Stimulated activated CD4-positive, alpha-beta T cell treated with anti-CD3 and anti-CD28 coated beads, Interleukin-1b, Interleukin-23, amount 100 ng/mL, for 1 hour (primary cell): ENCODE results near the gene AACS.

Experiments
- DNase-seq, 2 donors: peaks; one replicate each; pipeline ENCODE4 v3.0.0-alpha.2; 2020; ENCODE audit warnings: low read depth in 2 of 2

The AACS gene

DNA sequence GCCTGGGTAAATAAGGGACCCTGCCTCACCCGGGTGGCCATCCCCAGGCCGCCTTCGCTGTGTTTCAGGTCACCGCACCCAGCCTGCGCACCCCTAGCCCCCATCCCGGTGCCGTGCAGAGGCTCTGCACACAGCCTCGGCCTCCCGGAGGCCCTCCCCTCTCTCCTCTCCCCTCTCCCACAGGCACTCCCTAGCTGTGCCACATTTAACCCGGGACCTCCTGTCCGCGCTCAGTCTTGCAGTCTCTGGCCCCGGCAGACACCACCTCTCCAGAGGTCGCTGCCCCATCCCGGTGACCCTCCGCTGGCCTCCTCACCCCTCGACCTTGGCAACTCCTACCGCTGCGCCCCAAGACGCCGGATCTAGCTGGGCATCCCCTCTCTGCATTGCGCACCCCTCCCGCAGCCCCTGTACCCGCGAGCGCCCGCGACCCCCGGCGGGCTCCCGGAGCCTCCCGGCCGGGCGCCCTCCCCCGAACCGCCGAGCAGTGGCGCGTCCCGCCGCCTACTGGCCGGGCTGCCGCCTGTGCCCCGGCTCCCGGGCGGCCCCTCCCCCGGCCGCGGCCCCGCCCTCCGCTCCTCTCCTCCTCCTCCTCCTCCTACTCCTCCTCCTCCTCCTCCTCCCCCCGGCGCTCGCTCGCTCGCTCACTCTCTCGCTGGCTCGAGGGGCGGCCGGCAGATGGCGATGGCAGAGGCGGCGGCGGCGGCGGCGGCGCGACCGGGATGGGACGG, 120.7 kb downstream of the AACS start, which contains the start of gene TMEM132B:
Gene TMEM132B, plus strand, starts transcription at position 647 of the 731 bp plus-strand sequence.
- DNase-seq: peak in 1 of 2 donors; percentile 9

DNA sequence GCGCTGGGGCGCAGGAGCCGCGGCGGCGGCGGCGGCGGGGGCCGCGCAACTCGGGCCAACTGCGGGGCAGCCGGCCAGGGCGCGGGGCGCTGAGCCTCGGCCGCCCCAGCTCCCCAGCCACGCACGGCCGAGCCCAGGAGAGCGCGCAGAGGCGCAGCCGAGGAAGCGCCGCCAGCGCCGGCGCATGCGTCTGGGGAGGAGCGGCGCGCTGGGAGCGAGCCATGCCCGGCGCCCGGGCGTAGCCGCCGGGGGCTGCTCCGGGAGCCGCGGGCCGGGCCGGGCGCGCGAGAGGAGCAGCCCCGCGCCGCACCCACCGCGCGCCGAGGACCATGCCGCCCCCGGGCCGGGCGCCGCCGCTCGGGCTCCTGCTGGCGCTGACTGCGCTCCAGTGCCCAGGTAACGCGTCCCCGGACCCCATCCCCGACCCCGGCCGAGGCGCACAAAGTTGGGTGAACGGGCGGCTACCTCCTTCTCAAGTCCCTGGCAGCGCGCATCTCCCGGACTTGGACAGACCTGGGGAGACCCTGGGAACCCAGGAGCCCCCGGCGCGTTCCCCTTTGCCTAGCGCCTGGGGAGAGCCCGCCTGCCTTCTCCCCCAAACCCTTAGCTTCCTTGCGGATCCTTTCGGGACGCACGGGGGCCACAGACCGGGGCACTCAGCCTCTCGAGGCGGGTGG, 121.4 kb downstream of the AACS start:
- no peak for DNase-seq

DNA sequence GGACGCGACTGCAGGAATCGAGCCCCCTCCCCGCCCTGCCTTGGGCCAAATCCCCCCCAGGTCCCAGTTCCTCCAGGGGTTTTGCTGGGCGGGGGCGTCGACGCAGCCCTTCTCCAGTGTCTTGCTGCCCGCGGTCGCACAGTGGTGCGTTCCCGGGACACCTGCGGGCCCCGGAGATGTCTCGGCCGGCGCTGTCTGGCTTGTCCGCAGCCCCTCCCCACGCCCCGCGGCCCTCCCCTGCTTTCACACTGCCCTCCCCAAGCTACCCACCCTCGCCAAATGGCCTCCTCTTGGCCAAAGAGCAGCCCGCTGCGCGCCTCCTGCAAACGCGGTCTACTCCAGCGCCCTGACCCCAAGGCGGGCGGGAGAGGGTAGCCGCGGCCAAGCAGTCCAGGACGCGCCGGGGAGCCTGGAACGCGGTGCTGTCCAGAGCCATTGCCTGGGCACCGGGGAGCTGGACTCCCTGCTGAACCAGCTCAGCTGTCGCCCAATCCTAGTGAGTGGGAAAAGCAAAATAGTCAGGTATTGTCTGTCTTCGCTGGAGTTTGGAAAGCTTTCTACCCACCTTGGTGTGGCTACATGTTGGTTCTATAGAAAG, 122.0 kb downstream of the AACS start:
- no peak for DNase-seq

DNA sequence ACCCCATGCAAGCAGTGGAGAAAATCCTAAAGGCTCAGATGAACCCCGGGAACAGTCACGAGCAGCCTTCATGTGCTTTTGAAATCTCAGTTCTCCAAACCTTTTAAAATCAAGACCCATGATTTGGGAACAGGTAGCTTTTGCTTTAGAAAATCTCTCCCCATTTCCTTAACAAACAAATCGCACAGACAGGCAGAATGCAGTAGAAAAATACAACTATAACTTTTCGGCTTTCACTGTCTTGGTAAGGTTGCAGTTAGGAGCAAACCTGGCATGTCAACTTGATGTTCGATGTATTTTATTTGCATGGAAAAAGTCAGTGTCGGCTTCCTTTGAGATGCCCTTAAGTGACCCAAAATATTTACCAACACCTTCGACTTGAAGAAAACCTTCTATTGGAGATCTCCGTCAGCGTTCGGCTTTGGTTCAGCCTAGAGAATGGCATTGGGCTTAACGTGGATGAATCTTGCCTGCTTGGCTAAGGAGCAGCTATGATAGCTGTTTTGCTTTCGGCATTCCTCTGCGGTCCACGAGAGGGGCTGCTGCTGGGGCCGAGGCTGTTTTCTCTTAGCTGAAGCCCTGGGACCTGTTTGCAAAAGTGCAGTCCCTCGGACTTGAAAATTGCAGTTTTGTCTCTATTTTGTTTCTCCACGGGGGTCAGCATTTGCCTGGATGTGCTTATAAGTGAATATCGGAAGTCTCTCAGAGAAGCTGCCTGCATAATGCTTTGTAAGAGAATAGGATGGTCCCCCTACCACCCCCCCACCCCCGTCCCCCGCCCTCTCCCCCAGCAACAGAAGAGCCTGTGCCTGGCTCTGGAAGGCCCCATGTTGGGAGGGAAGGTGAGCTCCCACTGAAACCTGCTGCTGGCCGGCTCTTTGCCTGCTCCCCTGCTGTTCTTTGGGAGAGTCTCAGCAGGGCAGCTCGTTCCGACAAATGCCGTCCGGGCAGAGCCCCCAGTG, 122.8 kb downstream of the AACS start:
- no peak for DNase-seq

DNA sequence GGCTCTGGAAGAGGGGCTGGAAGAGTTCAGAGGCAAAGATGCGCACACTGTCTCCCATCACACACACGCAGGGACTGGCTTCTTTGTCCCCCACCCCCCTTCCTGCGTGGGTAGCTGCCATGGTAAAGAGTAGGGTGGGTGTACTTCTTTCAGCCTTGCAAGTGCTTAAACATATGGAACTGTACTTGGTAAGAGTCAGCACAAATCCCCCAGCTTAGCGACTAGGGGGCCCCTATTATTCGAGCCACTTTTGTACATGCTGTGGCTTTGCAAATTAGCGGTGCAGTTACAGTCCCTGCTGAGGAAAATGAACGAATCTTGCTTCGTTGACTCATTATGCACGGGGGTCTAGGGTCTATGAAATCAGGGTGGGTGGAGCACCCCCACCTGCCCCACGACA, 123.8 kb downstream of the AACS start:
- DNase-seq: no peak

DNA sequence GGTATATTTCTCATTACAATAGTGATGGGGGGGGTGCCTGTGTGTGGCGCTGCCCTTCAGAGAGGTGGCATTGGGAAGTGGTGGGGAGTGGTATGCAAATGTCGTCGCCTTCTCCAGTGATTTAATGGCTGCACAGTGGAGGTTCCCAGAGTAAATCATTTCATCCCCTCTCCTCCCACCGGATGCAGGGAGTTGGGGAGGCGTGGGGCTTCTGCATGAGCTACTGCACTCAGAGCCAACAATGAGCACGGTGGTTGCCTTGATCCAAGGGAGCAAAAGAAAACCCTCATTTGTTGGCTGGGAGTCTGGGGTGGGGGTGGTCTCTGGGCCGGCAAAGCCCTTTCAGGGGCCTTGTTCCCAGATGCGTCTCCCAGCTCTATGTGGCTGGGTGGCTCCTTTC, 124.3 kb downstream of the AACS start:
- no peak for DNase-seq

DNA sequence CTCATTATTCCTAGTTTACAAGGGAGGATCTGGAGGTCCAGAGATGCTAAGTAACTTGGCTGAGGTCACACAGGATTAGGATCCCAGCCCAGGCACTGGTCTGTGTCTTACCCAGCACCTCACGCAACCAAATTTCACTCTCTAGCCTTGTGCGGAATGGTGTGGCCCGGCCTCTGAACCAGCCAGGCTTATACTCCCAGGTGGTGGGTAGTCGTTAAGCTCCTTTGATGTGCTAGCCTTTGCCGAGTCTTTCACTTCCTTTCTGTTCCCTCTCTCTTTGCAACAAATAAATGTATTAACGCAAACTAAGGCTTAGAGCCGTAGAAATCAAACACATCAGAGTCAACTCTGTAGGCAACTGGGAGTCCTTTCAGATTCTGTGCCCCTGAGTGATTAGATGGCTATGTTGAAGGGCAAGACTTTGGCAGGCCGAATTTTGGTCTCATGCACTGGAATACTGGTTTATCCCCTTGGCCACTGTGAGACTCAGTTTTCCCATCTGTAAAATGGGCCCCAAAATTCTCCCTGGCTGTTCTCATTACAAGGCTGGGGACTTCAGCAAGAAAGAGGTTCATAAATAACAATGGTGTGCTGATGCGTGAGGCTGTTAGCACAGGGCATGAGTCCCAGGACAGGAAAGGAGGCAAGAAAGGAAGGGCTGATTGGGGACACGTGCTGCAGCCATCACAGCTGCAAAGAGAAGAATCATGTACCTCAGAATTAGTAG, 126.3 kb downstream of the AACS start:
- no peak for DNase-seq

DNA sequence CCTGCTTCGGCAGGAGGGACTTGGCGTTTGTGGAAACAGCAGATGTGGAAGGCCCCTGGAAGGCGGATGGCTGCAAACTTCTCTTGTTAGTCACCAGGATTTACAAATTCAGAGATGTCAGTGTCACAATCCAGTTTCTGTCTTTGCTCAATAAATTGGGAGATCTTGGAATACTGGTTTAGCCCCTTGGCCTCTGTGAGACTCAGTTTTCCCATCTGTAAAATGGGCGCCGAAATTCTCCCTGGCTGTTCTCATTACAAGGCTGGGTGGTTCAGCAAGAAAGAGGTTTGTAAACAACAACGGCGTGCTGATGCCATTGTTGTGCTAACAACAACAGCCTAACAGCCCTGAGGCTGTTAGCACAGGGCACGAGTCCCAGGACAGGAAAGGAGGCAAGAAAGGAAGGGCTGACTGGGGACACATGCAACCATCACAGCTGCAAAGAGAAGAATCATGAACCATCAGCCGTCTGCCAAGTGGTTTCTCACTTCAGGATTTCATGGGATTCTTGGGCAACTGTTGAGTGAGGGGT, 127.5 kb downstream of the AACS start:
- DNase-seq: no peak
